NCI-H2029 (cell line): ENCODE measurements around the gene ZNF76.

ENCODE experiments used
- DNase-seq: peaks from one replicate; lab custom pipeline; 2025; lab: John Stamatoyannopoulos, UW

ZNF76 gene

DNA sequence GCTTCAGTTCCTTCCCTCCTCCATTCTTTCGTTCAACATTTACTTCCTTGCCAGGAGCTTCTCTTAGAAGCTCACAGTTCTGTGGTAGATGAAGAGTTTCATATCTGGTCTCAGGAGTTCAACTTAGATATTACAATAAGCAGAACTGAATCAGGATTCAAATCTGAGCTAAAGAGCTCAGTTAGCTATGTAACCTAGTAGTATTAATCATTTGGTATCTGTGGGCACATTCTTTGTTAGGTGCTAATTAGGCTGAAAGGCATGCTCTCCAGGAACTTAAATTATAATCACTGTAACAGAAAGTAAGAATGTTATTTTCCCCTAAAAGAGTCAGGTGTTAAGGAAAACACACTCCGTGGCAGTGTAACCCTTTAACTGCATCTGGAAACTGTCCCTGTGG, 8.4 kb downstream of the ZNF76 start:
- no peak for DNase-seq

DNA sequence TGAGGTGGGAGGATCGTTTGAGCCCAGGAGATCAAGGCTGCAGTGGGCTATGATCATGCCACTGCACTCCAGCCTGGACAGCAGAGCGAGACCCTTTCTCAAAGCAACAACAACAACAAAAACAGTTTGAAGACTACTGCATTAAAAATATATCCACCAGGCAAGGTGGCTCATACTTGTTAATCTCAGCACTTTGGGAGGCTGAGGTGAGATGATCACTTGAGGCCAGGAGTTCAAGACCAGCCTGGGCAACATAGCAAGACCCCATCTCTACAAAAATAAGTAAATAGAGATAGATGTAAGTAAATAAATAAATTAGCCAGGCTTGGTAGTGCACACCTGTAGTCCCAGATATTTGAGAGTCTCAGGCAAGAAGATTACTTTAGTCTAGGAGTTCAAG, 12.5 kb downstream of the ZNF76 start:
- no peak for DNase-seq

DNA sequence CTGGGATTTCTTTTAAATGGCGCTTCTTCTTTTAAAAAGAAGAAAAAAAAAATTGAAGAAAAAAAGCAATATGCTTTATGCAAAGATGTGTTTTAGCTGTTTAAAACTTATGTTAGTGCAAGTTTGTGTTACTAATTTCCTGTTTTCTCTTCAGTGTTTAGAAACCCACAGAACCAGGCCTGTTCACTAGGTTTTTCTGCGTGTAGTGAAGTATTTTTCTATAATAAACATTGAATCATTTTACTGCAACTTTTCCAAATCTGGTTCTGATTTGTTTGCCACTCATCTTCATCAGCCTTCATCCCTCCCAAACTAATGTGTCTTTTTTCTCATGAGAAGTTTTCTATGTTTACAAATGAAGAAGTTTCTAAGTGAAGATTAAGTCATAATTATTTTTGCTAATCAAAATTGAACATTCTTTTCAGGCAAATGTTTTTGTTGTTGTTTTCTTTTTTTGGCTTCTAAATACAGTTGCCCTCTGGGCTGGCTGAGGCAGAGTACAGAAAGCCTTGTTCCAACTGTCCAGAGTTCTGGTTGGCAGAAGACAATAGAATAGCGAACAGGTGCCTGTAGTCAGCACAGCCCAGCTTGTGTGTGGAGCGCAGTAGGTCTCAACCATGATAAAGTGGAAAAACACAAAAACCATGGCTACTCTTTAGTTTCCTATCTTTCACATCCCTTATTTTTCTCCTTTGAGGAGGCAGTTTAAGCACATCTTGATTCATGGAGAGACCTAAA, 14.5 kb downstream of the ZNF76 start:
- DNase-seq, result no peak

DNA sequence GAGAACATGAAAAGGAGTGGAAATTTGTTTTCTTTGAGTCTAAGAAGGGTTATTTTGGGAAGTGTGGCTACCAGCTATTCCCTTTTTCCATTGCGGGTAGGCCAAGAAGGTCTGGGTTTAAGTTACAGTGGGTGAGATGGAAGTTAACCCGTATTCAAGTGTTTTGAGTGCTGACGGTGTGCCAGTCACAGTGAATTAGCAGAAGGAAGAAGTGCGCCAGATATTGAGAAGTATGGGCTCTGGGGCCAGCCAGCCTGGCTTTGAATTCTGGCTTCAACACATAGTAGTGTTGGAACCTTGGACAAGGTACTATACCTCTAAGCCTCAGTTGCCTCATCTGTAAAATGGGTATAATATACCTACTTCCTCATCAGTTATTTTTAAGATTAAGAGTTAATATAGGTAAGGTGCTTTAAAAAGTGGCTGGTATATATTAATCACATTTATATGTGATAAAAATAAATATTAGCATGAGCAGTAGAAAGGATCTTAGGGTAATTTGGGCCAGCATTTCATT, 16.3 kb downstream of the ZNF76 start:
- no peak for DNase-seq

DNA sequence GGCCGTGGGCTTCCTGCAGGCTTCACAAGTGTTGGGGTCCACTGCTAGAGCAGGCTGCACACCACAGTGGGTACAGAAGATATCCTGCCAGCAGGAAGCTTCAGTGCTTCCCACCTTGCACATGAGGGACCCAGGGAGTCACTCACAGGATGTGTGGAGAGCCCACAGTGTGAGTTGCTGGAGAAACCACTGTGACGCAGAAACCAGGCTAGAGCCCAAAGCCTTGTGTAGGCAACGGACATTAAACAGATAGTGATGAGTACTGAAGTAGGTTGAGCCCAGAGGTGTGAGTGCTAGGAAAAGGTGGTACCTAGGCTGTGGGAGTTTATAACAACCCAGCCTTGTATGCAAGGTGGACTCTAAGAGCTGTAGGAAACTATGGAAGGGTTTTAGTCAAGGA, 19.2 kb downstream of the ZNF76 start:
- DNase-seq, result no peak

DNA sequence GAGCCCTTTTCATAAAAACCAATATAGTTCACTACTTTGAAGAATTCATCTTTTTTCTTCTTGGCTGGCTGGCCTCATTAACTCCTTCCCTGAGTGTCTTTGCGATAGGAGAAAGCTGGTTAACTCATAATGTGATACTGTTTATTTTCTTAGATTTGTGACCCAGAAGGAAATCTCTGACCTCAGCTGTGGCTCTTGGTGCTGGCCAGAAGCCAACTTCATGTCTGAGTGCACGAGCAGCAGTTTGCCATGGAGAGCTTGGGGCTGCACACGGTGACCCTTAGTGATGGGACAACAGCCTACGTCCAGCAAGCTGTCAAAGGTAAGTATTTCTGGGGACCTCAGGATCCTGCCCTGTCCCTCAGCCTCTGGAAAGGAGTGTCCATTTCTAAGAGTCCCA, 21.4 kb downstream of the ZNF76 start:
- no peak for DNase-seq

DNA sequence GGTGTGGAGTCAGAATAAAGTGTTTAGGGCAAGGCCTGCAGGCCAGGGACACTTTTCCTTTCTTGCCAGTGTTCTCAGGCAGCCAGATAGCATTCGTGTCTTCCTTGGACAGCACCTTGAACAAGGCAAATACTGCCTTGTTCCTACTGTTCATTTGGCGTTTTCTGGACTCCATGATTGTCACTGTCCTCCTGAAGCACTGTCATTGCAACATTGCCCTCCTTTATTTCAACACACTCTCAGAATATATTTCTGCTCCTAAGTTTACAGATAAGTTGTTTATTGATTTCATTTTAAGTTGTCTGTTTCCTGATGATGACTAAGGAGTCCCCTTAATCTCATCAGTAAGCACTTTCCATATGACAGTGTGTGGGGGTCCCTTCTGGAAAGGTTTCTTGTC, 22.9 kb downstream of the ZNF76 start:
- no peak for DNase-seq

DNA sequence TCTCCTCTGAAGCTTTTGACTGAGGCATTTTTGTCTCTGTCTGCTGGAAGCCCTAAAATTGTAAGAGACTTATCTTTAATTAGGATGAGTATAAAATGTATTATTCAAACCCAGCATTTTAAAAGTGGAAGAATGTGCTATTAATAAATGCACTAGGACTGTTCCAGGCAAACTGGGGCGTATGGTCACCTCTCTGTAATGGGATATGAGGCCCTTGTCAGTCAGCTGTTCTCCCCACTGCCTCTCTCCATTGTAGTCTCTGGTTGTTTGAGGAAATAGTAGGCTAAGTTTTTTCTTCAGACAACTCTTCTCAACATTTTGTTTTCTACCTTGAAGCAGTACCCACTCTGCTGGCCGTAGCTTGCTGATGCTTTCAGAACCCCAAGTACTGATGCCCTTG, 23.8 kb downstream of the ZNF76 start:
- no peak for DNase-seq

DNA sequence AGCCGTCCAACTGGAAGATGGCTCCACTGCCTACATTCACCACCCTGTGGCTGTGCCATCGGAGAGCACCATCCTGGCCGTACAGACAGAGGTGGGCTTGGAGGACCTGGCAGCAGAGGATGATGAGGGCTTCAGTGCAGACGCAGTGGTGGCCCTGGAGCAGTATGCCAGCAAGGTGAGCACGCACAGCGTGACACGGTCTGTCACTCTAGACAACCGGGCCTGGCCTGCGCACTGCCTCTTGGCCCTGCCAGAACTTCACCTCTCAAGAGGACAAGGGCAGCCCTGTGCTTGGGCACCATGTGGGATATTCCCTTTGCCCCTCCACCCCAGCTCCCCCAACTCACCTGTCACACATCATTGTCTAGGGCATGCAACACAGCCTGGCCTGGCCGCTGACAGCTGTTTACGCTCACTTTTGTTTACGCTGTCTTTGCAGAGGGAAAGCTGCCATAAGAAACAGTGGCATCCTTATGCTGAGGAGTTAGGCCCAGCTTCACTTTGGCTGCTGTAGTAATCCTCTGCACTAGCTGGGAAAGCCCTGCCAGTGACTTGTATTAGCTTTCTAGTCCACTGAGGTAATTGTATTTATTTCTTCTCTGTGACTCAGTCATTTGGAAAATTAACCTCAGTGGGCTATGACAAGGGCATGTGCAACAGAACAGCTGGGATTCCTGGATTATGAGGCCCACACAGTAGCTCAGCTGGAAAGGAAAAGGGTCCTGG, 28.3 kb downstream of the ZNF76 start:
- DNase-seq, result no peak

DNA sequence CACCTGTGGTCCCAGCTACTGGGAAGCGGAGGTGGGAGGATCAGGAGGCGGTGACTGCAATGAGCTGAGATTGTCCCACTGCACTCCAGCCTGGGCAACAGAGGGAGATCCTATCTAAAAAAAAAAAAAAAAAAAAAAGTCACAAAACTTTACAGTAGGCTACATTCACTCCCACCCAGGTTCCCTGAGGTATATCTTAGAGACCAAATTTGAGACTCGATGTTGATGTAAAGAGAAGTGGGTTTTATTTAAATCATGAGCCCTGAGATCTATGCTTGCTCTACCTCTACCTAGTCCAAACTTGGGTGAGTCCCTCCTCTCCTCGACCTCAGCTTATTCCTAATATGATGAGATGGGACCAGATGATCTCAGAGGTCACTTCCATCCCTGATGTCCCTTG, 29.3 kb downstream of the ZNF76 start:
- DNase-seq, result no peak

DNA sequence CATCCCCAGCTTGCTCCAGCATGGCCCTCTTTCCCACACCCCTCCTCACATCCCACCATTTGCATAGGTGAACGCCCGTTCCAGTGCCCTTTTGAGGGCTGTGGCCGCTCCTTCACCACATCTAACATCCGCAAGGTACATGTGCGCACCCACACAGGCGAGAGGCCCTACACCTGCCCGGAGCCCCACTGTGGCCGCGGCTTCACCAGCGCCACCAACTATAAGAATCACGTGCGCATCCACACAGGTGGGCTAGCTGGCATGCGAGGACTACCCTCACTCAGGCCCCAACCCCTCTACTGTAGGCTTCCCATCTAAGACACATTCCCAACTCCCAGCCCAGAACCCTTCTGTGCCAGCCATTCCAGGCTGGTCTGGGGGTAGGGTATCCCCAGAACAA, 32.0 kb downstream of the ZNF76 start:
- no peak for DNase-seq

DNA sequence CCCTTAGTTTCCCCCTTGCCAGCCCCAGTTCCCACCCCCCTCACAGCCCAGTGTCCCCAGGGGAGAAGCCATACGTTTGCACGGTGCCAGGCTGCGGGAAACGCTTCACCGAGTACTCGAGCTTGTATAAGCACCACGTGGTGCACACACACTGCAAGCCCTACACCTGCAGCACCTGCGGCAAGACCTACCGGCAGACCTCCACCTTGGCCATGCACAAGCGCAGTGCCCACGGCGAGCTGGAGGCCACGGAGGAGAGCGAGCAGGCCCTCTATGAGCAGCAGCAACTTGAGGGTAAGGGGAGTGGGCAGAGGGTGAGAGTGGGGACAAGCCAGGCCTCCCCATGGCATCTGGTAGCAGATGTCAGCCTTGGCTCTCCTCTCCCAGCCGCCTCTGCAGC, 33.0 kb downstream of the ZNF76 start:
- DNase-seq, result no peak

DNA sequence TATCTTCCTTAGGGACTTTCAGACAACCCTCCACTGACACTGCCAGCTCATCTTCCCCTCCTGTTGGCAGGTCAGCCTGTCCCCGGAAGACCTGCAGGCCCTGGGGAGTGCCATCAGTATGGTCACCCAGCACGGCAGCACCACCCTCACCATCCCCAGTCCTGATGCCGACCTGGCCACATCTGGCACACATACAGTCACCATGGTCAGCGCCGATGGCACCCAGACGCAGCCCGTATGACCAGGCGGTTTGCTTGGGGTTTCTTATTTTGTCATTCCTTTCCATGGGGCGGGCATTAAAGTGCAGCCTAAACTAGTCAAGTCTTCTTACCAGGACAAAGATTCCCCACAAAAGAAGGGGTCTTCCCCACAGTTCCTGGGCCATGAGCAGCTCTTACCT, 34.1 kb downstream of the ZNF76 start:
- no peak for DNase-seq

DNA sequence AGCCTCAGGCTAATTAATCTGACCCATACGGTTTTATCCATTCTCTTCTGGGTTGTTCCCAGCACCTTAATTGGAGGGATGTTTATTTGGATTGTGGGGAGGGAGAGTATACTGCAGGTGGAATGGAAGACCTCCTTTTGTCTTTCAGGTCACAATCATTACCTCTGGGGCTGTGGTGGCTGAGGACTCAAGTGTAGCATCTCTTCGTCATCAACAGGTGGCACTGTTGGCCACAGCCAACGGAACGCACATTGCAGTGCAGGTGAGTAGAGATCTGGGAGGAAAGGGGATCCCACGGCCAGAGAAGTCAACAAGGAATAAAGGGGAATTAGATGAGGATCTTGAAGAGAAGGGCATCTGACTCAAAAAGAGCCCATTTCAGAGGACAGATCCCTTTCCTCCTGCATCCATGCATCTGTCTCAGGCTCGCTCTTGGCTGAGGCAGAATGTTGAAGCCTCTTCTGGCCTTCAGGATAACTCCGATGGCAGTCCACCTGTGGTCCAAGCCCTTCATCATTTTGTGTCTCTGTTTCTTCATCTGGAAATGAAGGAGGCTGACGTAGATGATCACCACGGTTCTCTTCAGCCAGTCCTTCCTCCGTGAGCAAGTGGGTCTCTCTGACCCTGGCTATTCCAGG, 34.9 kb downstream of the ZNF76 start:
- peak; percentile 31 for DNase-seq

DNA sequence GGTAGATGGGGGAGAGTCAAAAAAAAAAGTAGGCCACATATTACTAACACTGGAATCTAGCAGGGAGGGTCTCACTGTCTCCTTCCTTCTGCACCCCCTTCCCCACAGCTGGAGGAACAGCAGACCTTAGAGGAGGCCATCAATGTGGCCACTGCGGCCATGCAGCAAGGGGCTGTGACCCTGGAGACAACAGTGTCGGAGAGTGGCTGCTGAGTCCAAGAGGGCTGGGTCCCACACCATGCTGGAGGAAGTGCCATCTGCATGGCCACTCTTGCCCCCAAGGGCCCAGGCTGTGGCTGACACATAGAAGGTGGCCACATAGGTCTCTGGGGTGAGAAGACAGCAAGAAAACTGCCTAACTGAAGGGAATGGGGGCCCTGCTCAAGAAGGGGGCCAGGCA, 35.5 kb downstream of the ZNF76 start:
- no peak for DNase-seq

DNA sequence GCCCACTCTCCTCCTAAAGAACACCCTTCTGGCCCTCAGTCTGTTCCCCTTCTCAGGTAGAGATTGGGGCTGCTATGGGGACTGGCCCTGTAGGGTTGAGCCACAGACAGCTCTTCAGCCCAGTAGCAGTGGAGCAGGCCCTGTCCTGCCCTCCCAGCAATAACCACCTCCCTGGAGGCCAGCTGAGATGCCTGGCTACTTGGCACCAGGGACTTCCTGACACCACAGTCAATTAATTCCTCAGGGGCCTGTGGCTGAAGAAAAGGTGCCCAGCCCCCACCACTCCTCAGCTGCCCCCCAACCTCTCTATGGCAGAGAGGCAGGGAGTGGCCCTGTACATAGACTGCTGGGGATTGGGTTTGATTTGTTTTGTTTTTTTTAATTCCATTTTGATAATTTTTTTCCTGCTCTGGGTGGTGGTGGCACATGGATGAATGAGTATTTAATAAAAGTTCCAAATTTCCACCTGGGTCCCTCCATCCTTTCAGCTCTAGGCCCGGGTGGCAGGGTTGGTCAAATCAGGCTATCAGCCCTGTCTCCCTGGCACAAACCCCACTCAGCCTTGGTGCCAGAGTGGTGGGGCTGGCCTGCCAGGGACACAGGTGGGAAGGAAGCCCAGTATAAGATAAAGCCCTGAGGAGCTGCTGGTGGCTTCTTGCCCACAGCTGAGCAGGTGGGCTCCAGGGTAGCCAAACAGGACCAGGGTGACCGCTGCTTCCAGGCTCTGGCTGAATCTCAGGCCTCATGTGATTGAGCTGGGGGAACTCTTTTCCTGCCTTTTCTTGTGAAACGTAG, 36.2 kb downstream of the ZNF76 start:
- DNase-seq, result no peak

DNA sequence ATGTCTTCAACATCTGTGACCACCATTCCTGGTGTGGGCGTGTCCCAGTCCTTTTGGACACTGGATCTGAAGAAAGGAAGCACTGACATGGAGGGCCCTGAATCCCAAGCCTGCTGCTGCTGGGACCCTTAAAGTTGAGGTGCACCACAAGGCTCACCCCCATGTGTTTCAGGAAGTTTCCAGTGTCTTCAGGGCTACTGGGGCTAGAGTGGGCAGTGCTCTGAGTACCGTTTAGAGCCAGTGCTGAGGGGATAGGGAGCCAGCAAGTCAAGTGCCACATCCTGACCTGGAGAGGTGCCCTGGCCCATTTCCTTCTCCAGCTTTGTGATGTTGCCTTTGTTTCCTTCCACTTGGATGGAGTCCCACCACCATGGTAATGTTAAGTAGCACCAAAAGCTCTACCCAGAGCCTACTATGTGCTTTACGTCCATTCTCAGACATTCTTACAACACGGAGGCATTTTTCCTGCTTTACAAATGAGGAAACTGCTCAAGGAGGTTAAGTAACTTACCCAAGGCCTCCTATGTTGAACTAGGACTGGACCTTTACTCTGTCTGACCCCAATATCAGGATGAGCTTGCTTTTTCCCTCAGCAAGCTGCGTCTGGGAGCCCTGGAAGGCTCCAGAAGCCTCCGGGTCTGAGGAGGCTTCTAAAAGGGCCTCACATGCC, 37.5 kb downstream of the ZNF76 start:
- DNase-seq, result no peak

DNA sequence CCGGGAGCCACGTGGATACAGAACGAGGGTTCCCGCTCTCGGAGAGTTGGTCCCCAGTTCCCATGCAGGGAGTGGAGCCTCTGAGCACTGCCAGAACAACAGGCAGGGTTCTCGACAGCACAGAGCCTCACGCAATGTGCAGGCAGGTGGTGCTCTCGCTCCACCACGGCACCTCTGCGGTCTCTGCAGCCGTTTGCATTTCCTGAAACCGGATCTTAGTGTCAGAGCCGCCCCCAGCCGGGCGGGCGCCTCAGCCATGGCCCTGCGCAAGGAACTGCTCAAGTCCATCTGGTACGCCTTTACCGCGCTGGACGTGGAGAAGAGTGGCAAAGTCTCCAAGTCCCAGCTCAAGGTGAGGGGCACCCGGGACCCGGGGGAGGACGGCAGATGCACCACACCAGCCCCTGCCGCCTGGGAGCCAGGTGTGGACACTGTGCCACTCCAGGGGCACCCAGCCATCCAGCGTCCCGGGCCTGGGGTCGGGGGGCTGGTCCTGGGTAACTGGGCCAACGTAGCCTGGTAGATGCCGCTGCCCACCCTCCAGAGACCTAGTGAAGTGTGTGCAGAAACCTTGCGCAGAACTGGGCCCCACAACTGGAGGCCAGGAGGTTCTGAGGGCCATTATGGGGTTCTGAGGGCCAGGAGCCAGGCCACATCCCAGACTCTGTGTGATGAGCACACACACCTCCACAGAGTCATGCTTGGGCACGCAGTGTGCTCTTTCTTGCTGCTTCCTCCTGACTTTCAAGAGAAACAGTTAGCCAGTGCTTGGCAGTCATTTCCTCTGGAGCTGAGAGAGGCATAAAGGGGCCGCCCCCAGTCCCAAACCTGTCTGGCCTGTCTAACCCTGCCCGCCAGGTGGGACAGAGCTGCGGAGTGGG, 38.3 kb downstream of the ZNF76 start, which contains the start of gene DEF6:
Gene DEF6 (plus strand): TSS at position 218 of the 881 bp plus-strand sequence. CDS start 39 bp downstream, at position 257.
- peak; percentile 83 for DNase-seq

DNA sequence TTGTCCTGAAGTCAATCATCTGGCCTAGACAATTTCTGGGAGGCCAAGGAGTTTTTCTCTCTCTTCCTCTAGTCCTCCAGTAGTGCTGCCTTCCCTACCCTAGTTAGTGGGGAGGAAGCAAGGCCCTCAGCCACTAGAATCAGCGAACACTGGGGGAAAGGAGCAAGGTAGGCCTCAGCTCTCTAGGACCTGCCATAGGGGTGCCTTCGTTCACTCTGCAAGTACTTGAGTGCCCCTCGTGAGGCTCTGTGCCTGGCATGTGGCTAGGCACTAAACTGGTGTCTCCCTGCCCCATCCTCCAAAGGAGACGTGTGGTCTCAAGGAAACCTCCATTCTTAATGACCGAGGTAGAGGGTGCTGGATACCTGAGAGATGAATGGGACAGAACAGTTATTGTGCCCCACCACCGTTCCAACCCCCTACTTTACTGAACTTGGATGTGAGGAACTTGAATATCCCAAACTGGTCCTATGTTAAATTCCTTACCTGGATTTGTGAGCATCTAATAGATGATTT, 39.1 kb downstream of the ZNF76 start:
- no peak for DNase-seq

DNA sequence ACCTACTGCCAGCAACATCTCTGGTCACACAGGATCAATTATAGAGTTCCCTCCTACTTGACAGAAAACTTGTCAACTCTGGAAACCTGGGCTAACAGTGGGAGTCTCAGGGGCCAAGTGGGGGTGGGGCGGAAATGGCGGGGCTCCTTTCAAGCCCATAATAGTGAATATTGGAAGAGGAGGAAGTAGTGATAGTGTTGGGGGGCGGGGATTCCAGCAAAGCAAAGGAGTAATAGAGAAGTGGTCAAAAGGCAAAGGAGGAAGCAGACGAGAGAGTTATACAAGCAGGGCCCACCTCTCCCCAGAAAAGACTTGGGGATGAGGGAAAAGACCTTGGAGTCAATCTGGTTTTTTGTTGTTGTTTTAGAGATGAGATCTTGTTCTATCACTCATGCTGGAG, 40.1 kb downstream of the ZNF76 start:
- DNase-seq, result no peak
